GM21381 (cell line): ENCODE results near the gene PRR5.

ENCODE experiments used
- ATAC-seq: cut with Tn5 transposase; IDR thresholded peaks from one replicate; pipeline ENCODE4 v1.9.1; 2021; ENCODE audit warnings: mild to moderate bottlenecking, moderate library complexity; ENCODE audit not compliant: unreplicated experiment

PRR5 gene

DNA sequence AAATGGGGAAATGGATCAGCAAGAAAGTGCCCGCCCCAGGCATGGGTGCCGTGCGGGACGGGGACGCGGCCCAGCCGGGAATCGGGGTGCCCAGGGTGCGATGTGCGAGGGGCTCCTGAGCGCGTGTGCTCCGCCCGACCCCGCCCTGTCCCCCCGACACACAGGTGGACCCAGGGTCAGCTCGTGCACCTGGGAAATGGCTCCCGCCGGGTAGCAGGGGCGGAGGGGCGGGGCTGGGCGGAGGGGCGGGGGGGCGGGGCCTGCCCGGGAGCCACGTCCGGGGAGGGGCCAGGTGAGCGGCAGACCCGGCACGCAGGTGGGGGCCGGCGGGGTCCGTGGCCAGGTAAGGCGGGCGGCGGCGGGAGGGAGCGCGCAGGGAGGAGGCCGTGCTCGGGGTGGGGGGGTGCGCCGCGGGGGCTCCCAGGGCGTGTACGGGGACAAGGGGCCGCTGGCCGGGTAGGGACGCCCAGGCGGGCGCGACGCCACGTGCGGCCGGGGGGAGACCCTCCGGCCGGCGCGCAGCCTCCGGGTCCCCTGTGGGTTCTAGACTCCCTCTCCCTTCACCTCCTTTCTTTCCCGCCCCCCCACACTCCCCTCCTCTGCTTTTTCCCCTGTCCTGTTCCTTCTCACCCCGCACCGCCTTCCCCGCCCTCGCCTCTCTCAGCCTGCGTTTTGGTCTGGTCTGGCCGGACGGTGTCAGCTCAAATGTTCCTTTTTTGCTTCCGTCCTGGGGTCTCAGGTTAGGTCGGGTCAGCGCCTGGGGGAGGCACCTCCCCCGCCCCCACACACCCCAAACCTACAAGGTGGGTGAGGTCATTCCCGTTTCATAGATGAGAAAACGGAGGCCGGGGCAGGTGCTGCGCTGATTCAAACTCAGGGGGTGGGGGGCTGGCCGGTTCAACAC is 50.5 kb downstream of the PRR5 start, which contains the start of gene ARHGAP8:
ARHGAP8 (plus strand) TSS at position 291 of the 904 bp plus-strand sequence. CDS start 33,953 bp downstream, outside the sequence.
- ATAC-seq: no peak

DNA sequence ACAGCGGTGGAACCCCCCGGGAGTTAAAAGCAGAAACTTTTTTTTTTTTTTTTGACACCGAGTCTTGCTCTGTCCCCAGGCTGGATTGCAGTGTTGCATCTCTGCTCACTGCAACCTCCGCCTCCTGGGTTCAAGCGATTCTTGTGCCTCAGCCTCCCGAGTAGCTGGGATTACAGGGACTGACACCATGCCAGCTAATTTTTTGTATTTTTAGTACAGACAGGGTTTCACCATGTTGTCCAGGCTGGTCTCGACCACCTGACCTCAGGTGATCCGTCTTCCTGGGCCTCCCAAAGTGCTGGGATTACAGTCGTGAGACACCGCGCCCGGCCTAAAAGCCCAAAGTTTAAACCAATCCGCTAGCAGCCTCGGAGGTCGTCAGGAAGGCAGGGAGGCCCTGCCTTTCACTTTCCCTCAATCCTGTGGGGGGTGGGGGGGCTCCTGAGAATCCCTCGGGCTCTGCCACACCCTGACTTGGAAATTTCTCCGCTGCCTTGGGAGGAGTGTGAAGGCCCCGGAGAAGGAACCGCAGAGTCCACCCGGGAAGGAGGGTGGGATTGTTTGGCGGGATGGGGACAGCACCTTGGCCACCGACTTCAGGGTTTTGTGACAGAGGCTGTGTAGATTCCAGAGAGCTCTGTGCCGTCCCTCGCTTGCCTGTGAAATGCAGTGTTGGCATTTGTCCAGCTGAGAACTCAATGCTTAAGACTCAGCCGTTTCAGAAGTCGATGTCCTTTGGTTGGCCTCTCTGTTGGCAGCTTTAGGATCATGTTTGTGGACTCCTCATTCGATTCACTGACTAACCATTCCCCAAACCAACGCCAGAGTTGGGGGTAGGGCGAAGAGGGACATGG is 51.4 kb downstream of the PRR5 start:
- no peak for ATAC-seq

DNA sequence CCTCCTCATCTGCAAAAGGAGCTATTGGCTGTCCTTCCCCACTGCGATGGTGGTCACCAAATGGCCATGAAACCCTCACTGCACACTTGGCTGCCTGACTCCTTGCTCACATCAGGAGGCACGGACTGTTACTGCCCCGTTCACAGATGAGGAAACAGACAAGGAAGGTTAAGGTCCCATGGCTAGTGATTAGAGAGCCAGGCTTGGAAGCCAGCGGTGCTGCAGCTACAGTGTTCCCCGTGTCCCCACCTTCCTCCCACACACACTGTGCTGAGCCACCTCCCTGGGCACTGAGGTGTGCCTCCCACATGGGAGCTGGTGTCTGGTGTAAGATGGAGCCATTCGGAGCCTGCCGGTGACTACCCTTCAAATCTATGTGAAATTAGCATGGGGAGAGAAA is 53.0 kb downstream of the PRR5 start:
- ATAC-seq: no peak

DNA sequence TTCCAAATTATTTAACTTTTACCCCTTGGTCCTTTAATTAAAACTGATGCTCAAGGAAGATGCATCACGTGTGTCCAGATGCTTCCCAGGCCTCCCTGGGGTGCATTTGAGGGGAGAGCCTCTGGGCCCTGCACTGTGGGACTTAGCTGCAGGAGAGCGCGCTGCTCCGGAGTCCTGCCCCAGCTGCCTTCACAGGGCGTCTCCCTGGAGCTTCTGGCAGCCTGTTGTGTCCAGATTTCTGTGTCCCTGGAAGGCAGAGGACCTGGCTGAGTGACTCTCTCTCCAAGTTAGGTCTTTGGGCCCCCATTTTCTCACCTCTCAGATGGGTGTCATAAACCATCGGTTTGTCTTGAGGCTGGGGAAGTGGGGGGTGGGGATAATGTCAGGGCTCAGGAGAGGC is 53.4 kb downstream of the PRR5 start:
- ATAC-seq: no peak

DNA sequence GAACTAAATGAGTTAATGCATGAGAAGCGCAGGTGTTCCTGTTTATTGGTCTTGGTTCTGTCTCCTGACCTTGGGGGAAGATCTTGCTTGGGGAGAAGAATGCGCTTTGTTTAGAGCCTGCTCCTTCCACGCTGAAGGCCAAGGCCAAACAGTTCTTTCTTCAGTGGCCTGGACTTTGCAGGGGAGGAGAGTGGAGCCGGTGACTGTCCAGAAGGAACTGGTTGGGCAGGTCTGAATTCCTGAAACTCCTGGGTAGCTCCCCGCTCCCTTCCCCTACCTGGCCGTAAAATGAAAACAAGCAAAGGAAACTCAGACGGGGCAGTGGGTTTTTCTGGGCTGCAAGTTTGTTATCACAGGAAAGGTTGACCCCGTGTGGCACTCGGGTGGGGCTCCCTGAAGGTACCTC is 54.0 kb downstream of the PRR5 start:
- ATAC-seq: no peak

DNA sequence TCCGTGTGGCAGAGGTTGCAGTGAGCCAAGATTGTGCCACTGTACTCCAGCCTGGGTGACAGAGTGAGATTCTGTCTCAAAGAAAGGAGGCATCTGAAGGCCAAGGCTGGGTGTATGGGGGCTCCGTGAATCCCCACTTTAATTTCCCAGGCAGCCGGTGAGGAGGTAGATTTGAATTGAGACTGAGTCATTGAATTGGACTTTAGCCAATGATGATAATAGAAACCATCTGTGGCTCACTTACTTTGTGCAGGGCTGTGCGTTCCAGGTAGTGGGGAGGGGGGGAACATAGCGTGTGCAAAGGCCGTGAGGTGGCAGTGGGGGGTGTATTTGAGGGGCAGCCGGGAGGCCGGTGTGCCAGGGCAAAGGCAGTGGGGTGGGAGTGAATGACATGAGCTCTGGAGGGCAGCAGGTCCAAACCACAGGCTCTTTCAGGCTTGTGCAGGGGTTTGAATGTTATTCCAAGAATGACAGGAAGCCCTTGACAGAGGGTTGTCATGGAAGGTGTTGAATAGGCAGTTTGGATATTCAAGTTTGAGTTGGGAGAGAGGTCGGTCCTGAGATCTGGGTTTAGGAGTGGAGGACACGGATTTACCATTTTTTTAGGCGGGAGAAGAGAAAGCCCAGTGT is 56.5 kb downstream of the PRR5 start:
- no peak for ATAC-seq

DNA sequence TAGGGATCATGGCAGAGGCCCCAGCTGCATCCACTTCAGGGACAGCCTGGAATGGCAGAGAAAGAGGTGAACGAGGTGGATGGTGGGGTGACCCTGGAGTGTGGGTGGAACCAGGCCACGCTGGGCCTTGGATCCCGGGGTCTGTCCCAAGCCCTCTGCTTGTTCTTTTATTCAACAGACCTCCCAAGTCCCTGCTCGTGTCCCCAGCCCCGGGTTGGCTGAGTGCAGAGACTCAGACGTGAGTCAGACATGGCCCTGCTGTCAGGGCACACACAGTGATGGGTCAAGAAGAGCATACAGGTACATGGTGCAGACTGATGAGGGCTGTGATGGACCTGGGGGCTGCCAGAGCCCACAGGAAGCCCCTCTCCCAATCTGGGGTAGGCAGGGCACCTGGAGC is 57.0 kb downstream of the PRR5 start:
- no peak for ATAC-seq

DNA sequence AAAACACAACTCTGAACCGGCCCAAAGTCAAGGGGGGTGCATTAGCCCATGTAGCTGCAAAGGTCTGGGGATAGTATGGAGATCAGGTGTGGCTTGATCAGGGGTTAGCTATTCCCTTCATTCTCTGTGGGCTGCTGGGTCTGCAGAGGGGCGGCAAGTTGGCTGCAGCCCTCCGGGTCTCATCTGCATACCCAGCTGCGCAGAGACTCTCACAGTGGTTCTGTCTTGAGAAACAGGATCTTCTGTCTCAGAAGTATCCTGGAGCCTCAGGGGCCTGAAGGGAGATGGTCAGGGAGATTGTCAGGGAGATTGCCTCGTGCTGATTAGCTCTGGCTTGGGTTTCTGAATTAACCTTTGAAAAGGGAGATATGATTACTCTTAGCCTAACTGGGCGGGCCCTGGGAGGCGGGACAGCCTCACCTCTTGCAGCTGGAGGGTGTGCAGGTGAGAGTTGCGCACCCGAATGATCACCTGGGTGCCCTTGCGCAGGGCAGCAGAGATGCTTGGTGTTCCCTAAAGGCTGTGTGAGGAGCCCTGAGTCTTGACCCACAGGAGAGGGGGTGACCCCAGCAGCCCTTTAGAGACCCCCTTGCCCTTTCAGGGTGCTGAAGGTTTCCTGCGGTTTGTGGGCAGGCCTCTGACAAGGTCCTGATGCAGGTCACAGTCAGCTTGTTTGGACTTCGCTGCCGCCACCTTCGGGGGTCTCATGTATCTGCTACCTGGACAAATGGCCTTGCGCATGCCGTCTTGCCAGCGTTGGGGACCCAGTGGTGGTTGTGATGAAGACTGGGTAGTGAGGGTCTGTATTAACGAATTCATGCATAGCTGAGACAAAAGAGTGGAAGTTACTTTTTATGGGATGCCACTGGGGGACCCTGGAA is 57.7 kb downstream of the PRR5 start:
- ATAC-seq: no peak

DNA sequence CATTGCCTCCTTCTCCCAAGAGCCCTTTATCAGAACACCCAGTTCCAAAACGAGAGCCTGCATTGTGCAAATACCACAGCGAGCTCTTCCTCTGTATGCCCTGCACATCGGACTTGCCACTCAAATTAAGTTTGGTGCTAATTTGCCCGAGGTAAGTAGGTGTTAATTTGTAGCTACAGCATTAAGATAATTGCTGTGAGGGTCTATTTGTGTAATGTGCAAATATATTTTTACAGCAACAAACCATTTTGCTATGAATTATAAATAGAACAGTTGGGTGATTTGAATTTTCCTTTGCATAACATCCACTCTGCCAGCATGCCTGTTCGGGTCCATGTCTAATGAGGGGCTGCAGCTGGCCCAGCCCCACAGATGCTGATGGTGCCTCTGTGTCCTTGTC is 58.5 kb downstream of the PRR5 start:
- ATAC-seq: no peak

DNA sequence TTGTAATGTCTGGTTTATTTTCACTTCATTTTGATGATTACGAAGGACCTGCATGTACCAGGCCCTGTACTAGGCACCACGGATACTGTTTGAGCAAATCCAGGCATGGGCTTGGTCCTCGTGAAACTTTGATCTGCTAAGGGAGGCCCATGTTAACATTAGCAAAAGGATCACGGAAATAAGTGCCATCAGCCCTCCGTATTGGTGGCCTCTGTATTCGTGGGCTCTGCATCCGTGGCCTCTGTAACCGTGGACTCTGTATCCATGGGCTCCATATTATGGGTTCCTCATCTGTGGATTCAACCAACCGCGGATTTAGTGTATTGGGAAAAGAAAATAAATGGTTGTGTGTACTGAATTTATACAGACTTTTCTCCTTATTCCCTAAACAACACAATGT is 59.0 kb downstream of the PRR5 start:
- ATAC-seq: no peak

DNA sequence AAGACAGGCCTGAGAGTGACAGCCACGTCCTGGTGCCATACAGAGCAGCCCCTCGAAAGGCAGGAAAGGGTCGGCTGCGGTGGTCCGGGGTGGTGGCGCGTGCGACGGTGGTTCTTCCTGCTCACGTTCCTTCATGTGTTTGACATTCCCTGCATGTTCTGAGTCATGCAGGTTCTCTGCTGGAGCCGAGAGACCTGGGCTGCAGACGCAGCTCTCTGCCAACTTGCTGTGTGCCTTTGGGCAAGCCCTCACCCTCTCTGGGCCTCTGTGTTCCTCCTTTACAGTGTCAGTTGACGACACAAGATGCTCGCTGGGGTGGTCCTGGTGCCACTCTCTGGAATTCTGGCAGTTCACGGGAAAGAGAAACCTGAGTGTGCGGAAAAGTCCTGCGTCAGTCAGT is 62.4 kb downstream of the PRR5 start:
- no peak for ATAC-seq

DNA sequence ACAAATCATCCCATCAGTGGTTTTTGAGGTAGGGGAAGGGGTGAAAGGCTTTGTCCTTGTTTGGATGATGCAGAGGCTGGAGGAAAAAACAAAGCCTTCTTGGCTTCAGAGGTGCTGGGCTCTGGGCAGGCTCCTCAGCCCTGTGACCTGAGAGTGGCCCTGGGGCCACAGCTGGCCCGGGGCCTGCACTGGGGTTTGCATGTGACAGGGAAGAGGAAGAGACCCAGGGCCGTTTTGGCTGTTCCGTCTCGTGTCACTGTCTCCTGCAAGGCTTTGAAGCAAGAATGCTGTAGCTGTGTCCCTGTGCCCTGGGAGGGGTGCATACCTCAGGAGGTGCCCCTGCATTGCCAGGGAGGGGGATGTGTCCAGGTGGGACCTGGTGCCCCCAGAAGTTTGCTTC is 63.0 kb downstream of the PRR5 start:
- no peak for ATAC-seq

DNA sequence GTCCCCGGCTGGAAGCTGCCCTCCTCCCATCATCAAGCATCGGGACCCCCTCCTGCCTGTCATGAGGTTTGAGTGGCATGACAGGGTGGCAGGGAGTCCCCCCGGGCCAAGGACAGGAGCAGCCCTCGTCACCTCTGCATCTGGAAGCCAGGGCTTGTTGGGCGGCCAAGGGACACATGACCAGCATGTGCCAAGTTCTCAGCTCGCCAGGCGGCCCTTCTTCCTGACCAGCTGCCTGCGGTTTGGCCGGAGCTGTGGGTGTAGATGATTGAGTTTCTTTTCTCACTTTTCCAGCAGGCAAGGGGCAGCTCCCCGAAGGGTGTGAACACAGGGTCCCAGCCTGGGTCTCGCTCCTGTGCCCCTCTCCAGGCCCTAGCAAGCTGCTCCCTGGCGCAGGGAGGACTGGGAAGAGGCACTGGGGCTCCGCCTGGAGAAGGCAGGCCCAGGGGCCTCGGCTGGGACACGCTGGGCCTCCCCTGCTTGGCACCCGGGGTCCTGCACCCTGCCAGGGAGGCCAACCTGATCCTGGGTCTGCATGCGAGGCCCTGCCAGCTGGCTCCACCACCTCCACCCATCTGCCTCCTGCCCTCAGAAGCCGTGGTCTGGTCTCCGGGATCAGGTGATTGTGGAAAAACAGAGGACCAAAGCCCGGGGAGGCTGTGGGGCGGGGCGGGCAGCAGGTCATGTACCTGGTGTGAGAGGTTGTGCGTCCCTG is 63.7 kb downstream of the PRR5 start:
- no peak for ATAC-seq

DNA sequence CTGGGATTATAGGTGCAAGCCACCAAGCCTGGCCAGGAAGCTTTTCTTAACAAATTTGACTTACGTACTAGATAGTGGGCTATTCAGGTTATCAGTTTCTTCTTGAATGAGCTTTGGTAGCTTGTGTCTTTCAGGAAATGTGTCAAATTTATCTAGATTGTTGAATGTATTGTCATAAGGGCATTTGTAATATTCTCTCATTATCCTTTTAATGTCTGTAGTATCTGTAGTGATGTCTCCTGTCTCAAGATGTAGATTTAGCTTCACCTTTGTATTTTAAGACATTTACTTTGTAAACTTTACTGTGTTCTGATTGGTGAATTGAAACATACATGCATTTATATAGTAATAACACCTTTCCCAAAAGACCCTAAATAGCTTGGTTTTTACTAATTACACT is 71.1 kb downstream of the PRR5 start:
- no peak for ATAC-seq

DNA sequence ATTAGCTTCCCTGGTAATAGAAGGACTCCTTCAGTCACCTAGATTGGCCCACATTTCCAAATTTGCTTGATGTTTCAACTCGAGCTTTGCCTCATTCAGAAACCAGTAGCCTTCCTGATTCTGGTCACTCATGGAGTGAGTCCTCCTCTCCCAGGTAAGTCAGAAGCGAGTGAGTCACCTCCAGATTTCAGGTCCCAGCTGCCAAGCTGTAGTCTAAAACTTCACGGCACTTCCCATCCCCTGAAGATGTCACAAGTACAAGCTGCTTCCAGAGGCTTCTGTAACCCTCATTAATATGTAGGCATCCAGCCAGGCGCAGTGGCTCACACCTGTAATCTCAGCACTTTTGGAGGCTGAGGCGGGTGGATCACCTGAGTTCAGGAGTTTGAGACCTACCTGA is 73.9 kb downstream of the PRR5 start:
- no peak for ATAC-seq

DNA sequence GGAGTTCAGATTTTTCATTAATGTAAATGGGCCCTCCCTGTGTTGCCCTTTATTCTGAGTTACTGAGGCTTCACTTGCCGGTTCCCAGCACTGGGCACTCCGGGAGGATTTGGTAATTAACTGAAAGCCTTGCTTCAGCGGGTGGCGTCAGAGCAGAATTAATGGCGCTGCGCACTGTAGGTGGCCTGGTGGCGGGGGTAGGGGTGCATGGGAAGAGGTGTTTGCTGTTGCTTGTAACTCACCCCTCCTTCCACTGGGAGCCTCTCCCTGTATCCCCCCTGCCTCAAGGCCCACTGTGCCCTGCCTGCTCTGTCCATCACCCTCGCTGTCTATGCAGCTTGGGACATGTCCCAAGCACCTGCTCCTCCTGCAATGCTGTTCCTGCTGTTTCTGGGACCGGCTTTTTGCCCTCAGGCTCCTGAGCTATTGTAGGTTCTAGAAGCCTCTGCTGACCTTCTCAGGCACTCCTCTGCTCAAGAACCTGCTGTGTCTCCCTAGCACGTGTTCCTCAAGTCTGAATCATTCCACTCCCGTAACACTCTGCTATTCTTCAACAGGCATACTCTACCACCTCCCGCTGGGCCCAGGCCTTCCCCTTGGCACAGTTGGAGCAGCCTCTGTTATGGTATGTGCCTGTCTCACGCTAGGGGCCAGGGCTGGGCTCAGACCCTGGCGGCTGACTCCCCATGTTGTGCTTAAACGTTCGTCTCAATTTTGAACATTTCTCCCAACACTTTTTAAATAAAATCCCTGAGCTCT is 74.8 kb downstream of the PRR5 start:
- ATAC-seq: no peak

DNA sequence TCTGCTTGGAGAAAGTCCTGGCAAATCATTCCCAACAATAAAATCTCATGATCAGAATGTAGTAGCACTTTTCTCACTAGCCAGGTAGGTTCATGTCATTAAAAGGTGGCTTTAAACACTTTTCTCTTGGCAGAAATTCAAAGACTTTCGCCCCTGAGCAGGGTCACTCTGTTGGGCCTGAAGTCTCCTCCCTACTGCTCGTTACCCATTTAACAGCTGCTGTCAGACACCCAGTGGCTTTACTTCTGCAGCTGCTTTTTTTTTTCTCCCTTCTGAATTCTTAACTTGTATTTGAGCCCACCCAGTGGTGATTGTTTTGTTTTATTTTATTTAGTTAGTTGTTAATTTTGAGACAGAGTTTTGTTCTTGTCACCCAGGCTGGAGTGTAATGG is 75.4 kb downstream of the PRR5 start:
- ATAC-seq: no peak

DNA sequence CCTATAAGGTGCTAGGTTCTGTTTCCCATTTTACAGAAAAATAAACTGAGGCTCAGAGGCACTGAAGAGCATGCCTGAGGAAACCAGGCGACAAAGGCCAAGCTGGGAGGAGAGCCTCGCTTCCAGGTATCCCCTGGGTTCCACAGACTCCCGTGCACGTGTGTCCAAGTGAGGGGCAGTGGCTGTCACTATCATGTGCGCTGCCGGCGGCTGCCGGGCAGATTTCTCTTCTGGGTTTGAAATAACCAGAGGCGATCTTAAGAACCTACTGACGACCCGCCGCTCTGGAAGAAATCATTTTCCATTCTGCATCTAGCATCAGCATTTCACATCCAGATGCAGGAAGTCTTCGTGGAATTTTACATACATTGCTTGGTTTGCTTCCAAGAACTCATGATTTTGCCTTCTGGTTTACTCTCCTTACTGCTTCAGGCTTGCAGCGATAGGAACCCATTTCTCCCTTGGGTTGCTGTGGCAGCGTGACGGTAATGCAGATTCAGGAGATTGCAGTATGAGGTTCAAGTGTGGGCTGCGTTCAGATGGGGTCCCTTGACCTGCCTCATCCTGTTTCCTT is 79.0 kb downstream of the PRR5 start:
- ATAC-seq: no peak
